Endothelial cell of umbilical vein (primary cell): ENCODE measurements around the gene RPS6KA4. TPM values are rescaled to one million over a fixed set of nuclear protein-coding genes. Genes with fewer than 3 reads are reported as not detected.

Experiments used
- BruUV-seq: library from RNA; stranded (reverse); fragments of 400-500 nt; replicated peaks from 2 replicates; lab custom pipeline; 2021; lab: Mats Ljungman, UMichigan
- CTCF ChIA-PET: fragments of 300-600, 350-600 bp; sonication (Branson Sonifier 250); formaldehyde crosslinking; loops from one replicate; lab custom pipeline; 2021; ENCODE audit warnings: antibody characterized with exemption, inconsistent platforms; lab: Charles Lee
- POLR2A ChIA-PET: fragments of 300-600, 350-600 bp; sonication (Branson Sonifier 250); formaldehyde crosslinking; loops from one replicate; lab custom pipeline; 2021; ENCODE audit warnings: antibody characterized with exemption, inconsistent platforms; lab: Charles Lee
- DNase-seq: peaks from one replicate; pipeline ENCODE4 v3.0.0-alpha.2; 2011; ENCODE audit warnings: low read depth, low spot score
- FAIRE-seq: peaks from 2 replicates; lab custom pipeline; 2011; peaks lifted over from hg19 to GRCh38; lab: Jason Lieb, UNC
- H2AFZ ChIP-seq: 2 replicates; pipeline ENCODE4 v1.6.0; 2012; ENCODE audit warnings: low read depth, low read length, control low read depth, inconsistent platforms
- H3K27ac ChIP-seq: 2 replicates; pipeline ENCODE4 v1.5.1; 2011; ENCODE audit warnings: low read depth, mild to moderate bottlenecking, control low read depth, low read length, moderate library complexity; ENCODE audit not compliant: insufficient read depth
- H3K27me3 ChIP-seq, 2 experiments: 2 replicates each; pipeline versions ENCODE4 v1.6.0 to v1.6.1; 2011; ENCODE audit warnings: low read length in 2 of 2, mixed read lengths in 1 of 2; ENCODE audit not compliant: control insufficient read depth in 2 of 2, insufficient read depth in 2 of 2
- H3K36me3 ChIP-seq, 2 experiments: 2 replicates in 1 of 2; 3 replicates in 1 of 2; pipeline ENCODE4 v1.5.1; 2011; ENCODE audit warnings: low read length in 2 of 2, mild to moderate bottlenecking in 1 of 2, moderate library complexity in 1 of 2; ENCODE audit not compliant: control insufficient read depth in 2 of 2, insufficient read depth in 2 of 2; ENCODE audit errors: extremely low read depth in 1 of 2
- H3K4me1 ChIP-seq: 3 replicates; pipeline ENCODE4 v1.5.1; 2011; ENCODE audit warnings: mild to moderate bottlenecking, low read length; ENCODE audit not compliant: control insufficient read depth, insufficient read depth; ENCODE audit errors: extremely low read depth
- H3K4me2 ChIP-seq: 2 replicates; pipeline ENCODE4 v1.6.1; 2011; ENCODE audit warnings: low read length, control low read depth, mixed read lengths; ENCODE audit not compliant: insufficient read depth
- H3K4me3 ChIP-seq, 3 experiments: fragments of 200-600 bp in 1 of 3; sonication (generic), shearing (Covaris generic) in 1 of 3; replicated peaks in 1 of 3; 2 replicates each; pipeline ENCODE4 v1.5.1; 2011 to 2016; ENCODE audit warnings: control low read depth in 3 of 3, low read length in 3 of 3, mild to moderate bottlenecking in 2 of 3, inconsistent platforms in 1 of 3, low read depth in 1 of 3, moderate library complexity in 1 of 3; ENCODE audit not compliant: insufficient read depth in 1 of 3
- H3K79me2 ChIP-seq: 2 replicates; pipeline ENCODE4 v1.6.0; 2012; ENCODE audit warnings: low read length, inconsistent platforms; ENCODE audit not compliant: control insufficient read depth, insufficient read depth
- H3K9ac ChIP-seq: replicated peaks from 2 replicates; pipeline ENCODE3; 2011; ENCODE audit warnings: low read length, control low read depth; ENCODE audit not compliant: insufficient read depth; ENCODE audit errors: extremely low read depth
- H3K9me1 ChIP-seq: replicated peaks from 3 replicates; pipeline ENCODE4 v1.6.0; 2011; ENCODE audit warnings: mild to moderate bottlenecking, low read length; ENCODE audit not compliant: control insufficient read depth, insufficient read depth; ENCODE audit errors: extremely low read depth
- H3K9me3 ChIP-seq: replicated peaks from 2 replicates; pipeline ENCODE4 v1.5.1; 2012; ENCODE audit warnings: low read length, inconsistent platforms; ENCODE audit not compliant: control insufficient read depth, insufficient read depth
- H4K20me1 ChIP-seq: replicated peaks from 2 replicates; pipeline ENCODE3; 2011; ENCODE audit warnings: mild to moderate bottlenecking, low read length; ENCODE audit not compliant: control insufficient read depth, insufficient read depth; ENCODE audit errors: extremely low read depth
- EZH2 ChIP-seq: IDR thresholded peaks from 2 replicates; pipeline ENCODE4 v1.6.1; 2012; ENCODE audit warnings: borderline replicate concordance, low read depth, mild to moderate bottlenecking, moderate library complexity, low read length, inconsistent platforms; ENCODE audit not compliant: severe bottlenecking
- FOS ChIP-seq: IDR thresholded peaks from 2 replicates; pipeline ENCODE4 v1.6.1; 2011; ENCODE audit warnings: mild to moderate bottlenecking, low read length, moderate library complexity, borderline replicate concordance; ENCODE audit not compliant: insufficient read depth
- GATA2 ChIP-seq: IDR thresholded peaks from 2 replicates; pipeline ENCODE4 v1.7.0; 2011; ENCODE audit warnings: low read depth, mild to moderate bottlenecking, moderate library complexity, mixed read lengths, low read length; ENCODE audit not compliant: insufficient read length, insufficient read depth
- JUN ChIP-seq: IDR thresholded peaks from 2 replicates; pipeline ENCODE4 v1.6.1; 2011; ENCODE audit warnings: borderline replicate concordance, low read depth; ENCODE audit not compliant: insufficient read length, insufficient read depth
- MYC ChIP-seq: IDR thresholded peaks from one replicate; pipeline ENCODE4 v1.6.1; 2011; ENCODE audit warnings: mild to moderate bottlenecking, low read depth, low read length
- POLR2A ChIP-seq: IDR thresholded peaks from 2 replicates; pipeline ENCODE4 v1.6.1; 2012; ENCODE audit warnings: low read depth, mild to moderate bottlenecking, control low read depth, low read length
- POLR2AphosphoS5 ChIP-seq: IDR thresholded peaks from 2 replicates; pipeline ENCODE4 v1.6.1; 2012; ENCODE audit warnings: low read depth, mild to moderate bottlenecking, control low read depth, low read length, moderate library complexity; ENCODE audit not compliant: insufficient read depth
- dilution Hi-C: fragments of 300-500 bp; cut with MboI; formaldehyde crosslinking; loops from one replicate; pipeline ENCODE4 v1.15.0; 2019; ENCODE audit warnings: low sequenced_read_pairs; ENCODE audit not compliant: extremely low pct_ligation_motif_present
- intact Hi-C: fragments of 100-400 bp; cut with micrococcal nuclease; formaldehyde crosslinking; loops from one replicate; pipeline ENCODE4 v1.10.0; 2022
- polyA plus RNA-seq, 4 experiments: library from polyadenylated mRNA; depleted of rRNA in 3 of 4; stranded (reverse) in 3 of 4; unstranded in 1 of 4; fragments of >200 nt; gene quantifications; 2 replicates each; pipeline versions ENCODE4 v1.2.1 to v1.2.3, GENCODE V29; 2011 to 2012; ENCODE audit warnings: missing spikeins in 1 of 4
- total RNA-seq: library from RNA; stranded (reverse); gene quantifications from 2 replicates; pipeline ENCODE4 v1.2.3, GENCODE V29; 2021
- TF ChIP-seq, protein P1 (sequence below), 2 donors: IDR thresholded peaks; 1 replicate in 1 of 2; 2 replicates in 1 of 2; pipeline ENCODE4 v1.5.1; 2011; ENCODE audit warnings: low read length in 2 of 2, mild to moderate bottlenecking in 2 of 2, moderate library complexity in 2 of 2, control low read depth in 1 of 2, inconsistent platforms in 1 of 2, low read depth in 1 of 2; ENCODE audit not compliant: insufficient read depth in 1 of 2; ENCODE audit errors: extremely low read depth in 1 of 2
- TF ChIP-seq, protein P2 (sequence below): IDR thresholded peaks from 2 replicates; pipeline ENCODE4 v1.6.1; 2011; ENCODE audit not compliant: insufficient read depth, insufficient read length

The RPS6KA4 gene
- total and polyA plus RNA-seq, 2 donors (not counting 3 experiments of a cell fraction or from before 2014, with no cell fraction given) = 26.5 to 44.1 TPM

DNA sequence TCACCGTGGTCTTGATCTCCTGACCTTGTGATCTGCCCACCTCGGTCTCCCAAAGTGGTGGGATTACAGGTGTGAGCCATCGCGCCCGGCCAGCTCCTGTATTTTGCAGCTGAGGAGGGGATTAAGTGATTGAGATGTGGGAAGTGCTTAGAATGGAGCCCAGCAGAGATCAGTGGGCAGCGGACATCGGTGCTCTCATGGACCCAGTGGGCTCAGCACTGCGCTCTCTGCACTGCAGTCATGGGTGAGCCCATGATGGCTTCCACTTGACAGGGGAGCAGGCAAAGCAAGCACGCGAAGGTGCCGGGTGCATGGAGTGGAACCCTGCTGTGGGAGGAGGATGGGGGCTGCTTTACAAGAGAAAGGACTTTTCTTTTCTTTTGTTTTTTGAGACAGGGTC is 28.1 kb upstream of the RPS6KA4 start:
- DNase-seq (no peak), FAIRE-seq (no peak)
- H3K4me2 ChIP-seq = no peak overlapping the region
- ChIA-PET POLR2A (interaction anchor here (1.2 kb wide), 1 partner anchor 13 kb away, joined by 6 read pairs; the partner anchor contains the start of genes PRDX5 and TRMT112), CTCF (interaction anchor here (0.8 to 5.4 kb wide), 13 partner anchors 8 to 145 kb away, joined by 3 to 71 read pairs (median 10); partner anchors contain the start of genes CATSPERZ, CCDC88B, ESRRA and PPP1R14B)
- H3K27ac ChIP-seq = no peak overlapping the region
- no peaks in the 10 kb centered on the region for H3K27me3 ChIP-seq
- peaks cover 3% of the 10 kb centered on the region for H3K4me1 ChIP-seq
- intact Hi-C loops (no loop called here), dilution Hi-C loops (no loop called here)
- no peaks in the 10 kb centered on the region for H3K79me2 ChIP-seq
- no peaks in the 10 kb centered on the region for H3K36me3 ChIP-seq
- no peak for TF ChIP-seq POLR2A
- no peak for TF ChIP-seq FOS
- TF ChIP-seq POLR2AphosphoS5 = no peak
- TF ChIP-seq MYC = no peak
- TF ChIP-seq, protein P1, sequence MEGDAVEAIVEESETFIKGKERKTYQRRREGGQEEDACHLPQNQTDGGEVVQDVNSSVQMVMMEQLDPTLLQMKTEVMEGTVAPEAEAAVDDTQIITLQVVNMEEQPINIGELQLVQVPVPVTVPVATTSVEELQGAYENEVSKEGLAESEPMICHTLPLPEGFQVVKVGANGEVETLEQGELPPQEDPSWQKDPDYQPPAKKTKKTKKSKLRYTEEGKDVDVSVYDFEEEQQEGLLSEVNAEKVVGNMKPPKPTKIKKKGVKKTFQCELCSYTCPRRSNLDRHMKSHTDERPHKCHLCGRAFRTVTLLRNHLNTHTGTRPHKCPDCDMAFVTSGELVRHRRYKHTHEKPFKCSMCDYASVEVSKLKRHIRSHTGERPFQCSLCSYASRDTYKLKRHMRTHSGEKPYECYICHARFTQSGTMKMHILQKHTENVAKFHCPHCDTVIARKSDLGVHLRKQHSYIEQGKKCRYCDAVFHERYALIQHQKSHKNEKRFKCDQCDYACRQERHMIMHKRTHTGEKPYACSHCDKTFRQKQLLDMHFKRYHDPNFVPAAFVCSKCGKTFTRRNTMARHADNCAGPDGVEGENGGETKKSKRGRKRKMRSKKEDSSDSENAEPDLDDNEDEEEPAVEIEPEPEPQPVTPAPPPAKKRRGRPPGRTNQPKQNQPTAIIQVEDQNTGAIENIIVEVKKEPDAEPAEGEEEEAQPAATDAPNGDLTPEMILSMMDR (IDR thresholded peaks at IDR 0.05; ENCODE audit: extremely low read depth in 1 of 2, insufficient read depth in 1 of 2, low read depth in 1 of 2, low read length in 2 of 2) = no peak
- no peak for TF ChIP-seq JUN
- no peak for TF ChIP-seq GATA2
- no peak for TF ChIP-seq EZH2
- TF ChIP-seq, protein P2, sequence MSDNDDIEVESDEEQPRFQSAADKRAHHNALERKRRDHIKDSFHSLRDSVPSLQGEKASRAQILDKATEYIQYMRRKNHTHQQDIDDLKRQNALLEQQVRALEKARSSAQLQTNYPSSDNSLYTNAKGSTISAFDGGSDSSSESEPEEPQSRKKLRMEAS = no peak
- H3K4me3 ChIP-seq = no peak overlapping the region
- H3K9me3 ChIP-seq = no peaks in the 10 kb centered on the region
- BruUV-seq = no TSS peak
- H4K20me1 ChIP-seq = no peaks in the 10 kb centered on the region
- H2AFZ ChIP-seq = no peak overlapping the region
- H3K9me1 ChIP-seq = no peaks in the 10 kb centered on the region
- no peak overlapping the region for H3K9ac ChIP-seq
